D721Med (cell line): Measurements from ENCODE around the gene VPS36.

Experiments used
- DNase-seq: peaks from one replicate; pipeline ENCODE4 v3.0.0; 2011; ENCODE audit warnings: low spot score; ENCODE audit not compliant: insufficient read length
- FAIRE-seq: peaks from 2 replicates; lab custom pipeline; 2011; peaks lifted over from hg19 to GRCh38; lab: Jason Lieb, UNC
- CTCF ChIP-seq: IDR thresholded peaks from 2 replicates; pipeline ENCODE4 v1.5.1; 2012; ENCODE audit warnings: mild to moderate bottlenecking, control low read depth; ENCODE audit not compliant: insufficient read depth; ENCODE audit errors: missing control alignments

Gene VPS36

DNA sequence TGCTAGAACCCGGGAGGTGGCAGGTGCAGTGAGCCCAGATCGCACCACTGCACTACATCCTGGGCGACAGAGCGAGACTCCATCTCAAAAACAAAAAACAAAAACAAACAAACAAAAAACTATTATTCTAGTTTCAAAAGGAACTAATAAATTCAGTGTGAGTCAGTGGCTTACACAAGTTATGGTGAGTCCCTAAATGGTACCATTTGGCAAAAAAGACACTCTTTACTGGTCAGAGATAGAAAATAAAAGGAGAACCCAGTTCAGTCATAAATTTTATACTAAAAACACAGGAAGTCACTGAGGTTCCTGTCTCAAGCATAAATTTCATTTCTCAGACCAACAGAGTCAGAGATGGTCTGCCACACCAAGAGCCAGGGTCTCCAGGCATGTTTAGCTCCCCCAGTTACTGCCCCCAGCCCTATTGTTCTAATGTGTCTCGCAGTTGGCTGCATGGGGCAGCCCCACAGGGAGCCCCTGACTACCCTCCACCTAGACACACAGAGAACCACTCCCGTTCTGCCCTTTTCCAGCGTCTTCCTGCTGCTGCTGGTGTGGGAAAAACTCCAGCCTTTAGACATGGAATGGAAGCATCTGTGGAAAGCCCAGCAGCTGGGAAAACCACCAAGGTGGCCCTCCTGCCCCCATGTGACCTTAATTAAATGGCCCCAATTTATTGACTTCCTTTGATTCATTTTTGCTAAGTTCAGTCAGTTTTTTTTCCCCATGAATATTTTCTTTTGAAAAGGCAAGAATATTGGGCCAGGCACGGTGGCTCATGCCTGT is 56.7 kb downstream of the VPS36 start:
- no peak for TF ChIP-seq CTCF
- DNase-seq (no peak), FAIRE-seq (no peak)

- no peak for TF ChIP-seq CTCF
- FAIRE-seq = no peak
- DNase-seq = no peak
These were observed 62.7 kb downstream of the VPS36 start for GRCh38 chr13:52387721-52388120.

GRCh38 chr13:52385870-52386269 is 64.6 kb downstream of the VPS36 start:
- TF ChIP-seq CTCF = no peak
- no peak for DNase-seq
- FAIRE-seq = no peak

DNA sequence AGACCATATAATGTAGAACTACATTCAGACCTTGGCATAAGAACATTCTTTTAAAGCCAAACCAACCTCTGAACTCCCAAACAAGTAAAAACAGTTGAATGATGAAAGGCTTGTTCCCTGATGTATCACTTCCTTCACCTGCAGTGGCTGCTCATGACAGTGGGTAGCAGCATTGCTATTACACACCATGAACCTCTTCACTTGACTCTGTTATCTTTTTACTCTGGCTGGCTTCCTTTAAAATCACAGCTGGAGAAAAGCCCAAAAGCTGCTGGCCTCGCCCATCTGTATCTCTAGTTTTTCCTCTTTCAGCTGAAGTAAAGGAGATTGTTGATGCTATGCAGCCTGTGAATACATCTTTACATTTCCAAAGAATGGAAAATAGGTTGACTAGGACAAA is 67.1 kb downstream of the VPS36 start:
- no peak for DNase-seq
- no peak for FAIRE-seq
- no peak for TF ChIP-seq CTCF

DNA sequence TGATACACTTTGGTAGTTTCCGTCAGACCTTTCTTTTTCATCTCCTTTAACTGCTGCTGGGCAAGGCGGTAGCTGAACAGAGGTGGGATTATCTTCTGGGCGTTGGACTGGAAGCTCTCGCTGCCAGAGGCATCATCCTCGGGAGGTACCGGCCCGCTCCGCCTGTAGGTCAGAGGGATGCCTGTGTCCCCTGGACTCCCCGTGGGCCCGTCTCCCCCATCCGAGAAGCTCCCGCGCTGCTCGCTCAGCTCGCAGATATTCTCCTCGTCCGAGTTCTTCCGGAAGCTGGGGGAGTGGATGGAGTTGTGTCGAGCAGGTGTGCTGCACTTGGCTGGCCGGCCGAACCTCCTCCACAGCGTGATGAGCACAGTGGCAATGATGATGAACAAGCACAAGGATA is 72.1 kb downstream of the VPS36 start:
- FAIRE-seq (no peak), DNase-seq (no peak)
- TF ChIP-seq CTCF = no peak

- no peak for FAIRE-seq
- TF ChIP-seq CTCF = no peak
- DNase-seq = no peak
These were observed 72.5 kb downstream of the VPS36 start for GRCh38 chr13:52377898-52378297.

DNA sequence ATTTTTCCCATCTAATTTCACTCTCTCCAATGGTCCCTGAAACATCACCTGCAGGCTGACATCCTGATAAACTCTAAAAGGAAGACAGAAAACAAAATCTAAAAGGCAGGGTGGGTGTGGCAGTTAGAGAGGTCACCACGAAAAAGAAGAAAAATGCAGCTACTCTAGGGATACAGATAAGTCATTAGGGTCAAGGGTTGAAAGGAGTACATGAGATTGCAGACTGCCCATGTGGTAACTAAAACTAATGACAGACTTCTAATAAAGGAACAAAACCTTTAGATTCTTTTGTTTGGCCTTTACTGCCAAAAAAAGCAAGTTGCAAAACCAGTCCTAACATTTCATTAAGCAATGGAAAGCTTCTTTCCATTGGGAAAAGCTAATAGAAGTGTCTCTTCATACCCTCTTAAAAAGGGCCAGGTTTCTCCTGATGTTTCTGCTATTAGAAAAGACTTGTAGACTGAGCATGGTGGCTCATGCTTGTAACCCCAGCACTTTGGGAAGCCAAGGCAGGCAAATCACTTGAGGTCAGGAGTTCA is 75.5 kb downstream of the VPS36 start:
- FAIRE-seq = no peak
- no peak for TF ChIP-seq CTCF

More for the DNA sequence above, 75.5 kb downstream of the VPS36 start:
- no peak for DNase-seq
